B cell (primary cell): Measurements from ENCODE around the gene TSPYL1. TPM values are rescaled to one million over a fixed set of nuclear protein-coding genes. Genes with fewer than 3 reads are reported as not detected.

ENCODE experiments used
- ATAC-seq: fragments of 200-7000 bp; cut with Tn5 transposase; one replicate; pipeline ENCODE4 v1.10.0; 2021; ENCODE audit warnings: low read depth, mild to moderate bottlenecking, moderate number of reproducible peaks, moderate library complexity
- CTCF ChIA-PET: fragments of 350-600 bp; sonication (Branson Sonifier 250); formaldehyde crosslinking; loops from one replicate; lab custom pipeline; 2021; ENCODE audit warnings: antibody characterized with exemption, inconsistent platforms; lab: Charles Lee
- POLR2A ChIA-PET: fragments of 350-600 bp; sonication (Branson Sonifier 250); formaldehyde crosslinking; loops from one replicate; lab custom pipeline; 2021; ENCODE audit warnings: antibody characterized with exemption; lab: Charles Lee
- DNase-seq: peaks from one replicate; pipeline ENCODE4 v3.0.0; 2013
- H2AFZ ChIP-seq: 2 replicates; pipeline ENCODE4 v1.6.1; 2012; ENCODE audit warnings: mild to moderate bottlenecking, low read depth, low read length; ENCODE audit not compliant: insufficient read depth, poor library complexity, severe bottlenecking
- H3K27ac ChIP-seq, 2 donors: 1 replicate in 1 of 2; 2 replicates in 1 of 2; pipeline ENCODE4 v1.5.1; 2012 to 2013; ENCODE audit warnings: low read length in 2 of 2, mild to moderate bottlenecking in 2 of 2, moderate library complexity in 1 of 2
- H3K27me3 ChIP-seq, 4 experiments: fragments of 200-600 bp in 1 of 4; sonication (generic) in 1 of 4; replicated peaks in 1 of 4; 1 replicate in 2 of 4; 2 replicates in 2 of 4; pipeline versions ENCODE4 v1.6.1 to v1.7.0; 2013 to 2016; ENCODE audit warnings: low read length in 3 of 4, mild to moderate bottlenecking in 2 of 4, mixed read lengths in 1 of 4, moderate library complexity in 1 of 4; ENCODE audit not compliant: insufficient read depth in 4 of 4, control insufficient read depth in 3 of 4; ENCODE audit errors: control extremely low read depth in 1 of 4
- H3K36me3 ChIP-seq, 2 experiments: replicated peaks in 1 of 2; 1 replicate in 1 of 2; 2 replicates in 1 of 2; pipeline versions ENCODE4 v1.6.1 to v1.7.1; 2013; ENCODE audit warnings: low read length in 1 of 2; ENCODE audit not compliant: insufficient read depth in 2 of 2, control insufficient read depth in 1 of 2; ENCODE audit errors: control extremely low read depth in 1 of 2, extremely low read depth in 1 of 2
- H3K4me1 ChIP-seq, 2 donors: fragments of 200-600 bp in 1 of 2; sonication (generic) in 1 of 2; 1 replicate in 1 of 2; 2 replicates in 1 of 2; pipeline versions ENCODE4 v1.5.1 to v1.6.1; 2013 to 2017; ENCODE audit warnings: low read length in 2 of 2; ENCODE audit not compliant: control insufficient read depth in 2 of 2, insufficient read depth in 2 of 2
- H3K4me2 ChIP-seq: replicated peaks from 2 replicates; pipeline ENCODE3; 2012; ENCODE audit warnings: mild to moderate bottlenecking, low read depth, low read length; ENCODE audit not compliant: poor library complexity, severe bottlenecking
- H3K4me3 ChIP-seq, 5 experiments: fragments of 200-600 bp in 1 of 5; sonication (generic) in 1 of 5; 1 replicate in 3 of 5; 2 replicates in 2 of 5; pipeline versions ENCODE4 v1.5.1 to v1.7.0; 2011 to 2016; ENCODE audit warnings: low read length in 4 of 5, mild to moderate bottlenecking in 4 of 5, low read depth in 2 of 5, control low read depth in 1 of 5, moderate library complexity in 1 of 5; ENCODE audit not compliant: insufficient read depth in 1 of 5; ENCODE audit errors: control extremely low read depth in 1 of 5, extremely low read depth in 1 of 5
- H3K79me2 ChIP-seq: fragments of 200-600 bp; sonication (generic); one replicate; pipeline ENCODE4 v1.6.0; 2016; ENCODE audit warnings: low read length; ENCODE audit not compliant: control insufficient read depth, insufficient read depth
- H3K9ac ChIP-seq: fragments of 200-600 bp; sonication (generic); 2 replicates; pipeline ENCODE4 v1.6.1; 2017; ENCODE audit warnings: mild to moderate bottlenecking, low read length, moderate library complexity
- H3K9me3 ChIP-seq, 3 donors: one replicate each; pipeline versions ENCODE4 v1.6.1 to v1.7.1; 2013; ENCODE audit warnings: low read length in 2 of 3; ENCODE audit not compliant: control insufficient read depth in 2 of 3, insufficient read depth in 1 of 3; ENCODE audit errors: control extremely low read depth in 1 of 3
- H4K20me1 ChIP-seq: 2 replicates; pipeline ENCODE4 v1.6.0; 2012; ENCODE audit warnings: mild to moderate bottlenecking, low read length; ENCODE audit not compliant: insufficient read depth, control insufficient read depth, poor library complexity, severe bottlenecking
- H3K27ac Mint-ChIP-seq: one replicate; pipeline ENCODE4 v1.8.0; 2021; ENCODE audit warnings: mixed read lengths
- H3K27me3 Mint-ChIP-seq: one replicate; pipeline ENCODE4 v1.8.0; 2021; ENCODE audit warnings: mixed read lengths
- H3K4me1 Mint-ChIP-seq: one replicate; pipeline ENCODE4 v1.8.0; 2021; ENCODE audit warnings: mixed read lengths
- H3K4me3 Mint-ChIP-seq: one replicate; pipeline ENCODE4 v1.8.0; 2021; ENCODE audit warnings: mixed read lengths
- H3K9me3 Mint-ChIP-seq: one replicate; pipeline ENCODE4 v1.8.0; 2022; ENCODE audit warnings: mixed read lengths; ENCODE audit not compliant: insufficient read depth
- EZH2 ChIP-seq: IDR thresholded peaks from 2 replicates; pipeline ENCODE4 v1.6.1; 2012; ENCODE audit warnings: borderline replicate concordance, low read depth, mild to moderate bottlenecking, moderate library complexity, low read length; ENCODE audit not compliant: insufficient read depth, poor library complexity, severe bottlenecking
- WGBS: methylation state at CpG from one replicate; pipeline ENCODE4 v1.1.5; 2013; ENCODE audit warnings: missing lambda C conversion rate; ENCODE audit not compliant: insufficient coverage; 5-methylcytosine and 5-hydroxymethylcytosine counted together
- intact Hi-C: fragments of 100-400 bp; cut with micrococcal nuclease; formaldehyde crosslinking; loops from one replicate; pipeline ENCODE4 v1.10.0; 2022
- polyA plus RNA-seq: library from polyadenylated mRNA; depleted of rRNA; stranded (reverse); fragments of >200 nt; gene quantifications from 2 replicates; pipeline ENCODE4 v1.2.3, GENCODE V29; 2012
- total RNA-seq, 2 donors: library from RNA; stranded (reverse); fragments of 120-200 nt in 1 of 2; gene quantifications; 1 replicate in 1 of 2; 2 replicates in 1 of 2; pipeline versions ENCODE4 v1.2.3 to v1.2.4, GENCODE V29; 2013 to 2022
- TF ChIP-seq, protein P1 (sequence below): fragments of 200-600 bp; IDR thresholded peaks from one replicate; pipeline ENCODE4 v1.8.0; 2022; ENCODE audit warnings: antibody characterized with exemption, mild to moderate bottlenecking

TSPYL1 gene
- total and polyA plus RNA-seq, 2 donors (not counting 1 experiment from before 2014, with no cell fraction given), result 93.3 to 101 TPM

GRCh38 chr6:116280161-116280932, 617 bp upstream of the TSPYL1 start:
- ChIA-PET CTCF (interaction anchor here (0.8 to 5.2 kb wide), 12 partner anchors 8 to 291 kb away, joined by 3 to 29 read pairs (median 6); partner anchors contain the start of gene RWDD1), POLR2A (interaction anchor here (0.6 to 3.4 kb wide), 6 partner anchors 25 to 398 kb away, joined by 3 to 17 read pairs (median 4); partner anchors contain the start of genes RWDD1, TSPYL4 and ZUP1)
- H3K4me3 Mint-ChIP-seq, result peak overlapping the region; percentile 97
- Histone ChIP-seq H3K79me2 (peaks cover 67% of the 10 kb centered on the region), H3K27ac (peak overlapping the region; percentile 99), H3K9me3 (no peaks in the 10 kb centered on the region), H3K4me1 (peaks cover 41 to 43% of the 10 kb centered on the region in 2 donors), H3K27me3 (no peaks in the 10 kb centered on the region), H3K4me3 (peak overlapping the region; percentile 89 to 96 (median 94)), H4K20me1 (peaks cover 40% of the 10 kb centered on the region), H3K36me3 (peaks cover 0 to 16% of the 10 kb centered on the region in 2 experiments), H3K9ac (peak overlapping the region; percentile 98), H2AFZ (peak overlapping the region; percentile 80), H3K4me2 (peak overlapping the region; percentile 84)
- H3K9me3 Mint-ChIP-seq, result no peaks in the 10 kb centered on the region
- peak overlapping the region; percentile 100 for H3K27ac Mint-ChIP-seq
- intact Hi-C loops, result loop anchor here (1.0 to 5.0 kb wide), 2 partner anchors 87 to 180 kb away; partner anchors contain the start of gene NT5DC1
- WGBS, result 32% methylated on average over 2 of the region's 8 CpGs
- peaks cover 53% of the 10 kb centered on the region for H3K4me1 Mint-ChIP-seq
- TF ChIP-seq, protein P1, sequence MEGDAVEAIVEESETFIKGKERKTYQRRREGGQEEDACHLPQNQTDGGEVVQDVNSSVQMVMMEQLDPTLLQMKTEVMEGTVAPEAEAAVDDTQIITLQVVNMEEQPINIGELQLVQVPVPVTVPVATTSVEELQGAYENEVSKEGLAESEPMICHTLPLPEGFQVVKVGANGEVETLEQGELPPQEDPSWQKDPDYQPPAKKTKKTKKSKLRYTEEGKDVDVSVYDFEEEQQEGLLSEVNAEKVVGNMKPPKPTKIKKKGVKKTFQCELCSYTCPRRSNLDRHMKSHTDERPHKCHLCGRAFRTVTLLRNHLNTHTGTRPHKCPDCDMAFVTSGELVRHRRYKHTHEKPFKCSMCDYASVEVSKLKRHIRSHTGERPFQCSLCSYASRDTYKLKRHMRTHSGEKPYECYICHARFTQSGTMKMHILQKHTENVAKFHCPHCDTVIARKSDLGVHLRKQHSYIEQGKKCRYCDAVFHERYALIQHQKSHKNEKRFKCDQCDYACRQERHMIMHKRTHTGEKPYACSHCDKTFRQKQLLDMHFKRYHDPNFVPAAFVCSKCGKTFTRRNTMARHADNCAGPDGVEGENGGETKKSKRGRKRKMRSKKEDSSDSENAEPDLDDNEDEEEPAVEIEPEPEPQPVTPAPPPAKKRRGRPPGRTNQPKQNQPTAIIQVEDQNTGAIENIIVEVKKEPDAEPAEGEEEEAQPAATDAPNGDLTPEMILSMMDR, result no peak
- no peak for TF ChIP-seq EZH2
- H3K27me3 Mint-ChIP-seq, result no peaks in the 10 kb centered on the region
- ATAC-seq, result no peak
- DNase-seq, result peak; percentile 40
